HG02642 (cell line): ENCODE measurements around the gene MSX2.

Experiments
- ATAC-seq: cut with Tn5 transposase; IDR thresholded peaks from one replicate; pipeline ENCODE4 v1.9.1; 2021; ENCODE audit warnings: mild to moderate bottlenecking; ENCODE audit not compliant: unreplicated experiment, poor library complexity

Gene MSX2

GRCh38 chr5:174724484-174725260 is at the start of gene MSX2:
MSX2 (plus strand) TSS chr5:174724582; CDS start chr5:174724660, 78 bp downstream.
- no peak for ATAC-seq

- ATAC-seq: no peak
Observed at GRCh38 chr5:174675110-174675509, 49.3 kb upstream of the MSX2 start.

- ATAC-seq: no peak
Observed at GRCh38 chr5:174675916-174676315, 48.5 kb upstream of the MSX2 start.

- ATAC-seq: no peak
Observed at GRCh38 chr5:174678107-174678506, 46.3 kb upstream of the MSX2 start.

GRCh38 chr5:174680901-174681565 is 43.3 kb upstream of the MSX2 start:
- no peak for ATAC-seq

GRCh38 chr5:174687503-174687902 is 36.9 kb upstream of the MSX2 start:
- no peak for ATAC-seq

GRCh38 chr5:174688441-174689354 is 35.7 kb upstream of the MSX2 start:
- no peak for ATAC-seq

GRCh38 chr5:174690271-174690670 is 34.1 kb upstream of the MSX2 start:
- no peak for ATAC-seq

- no peak for ATAC-seq
Observed at GRCh38 chr5:174692381-174692780, 32.0 kb upstream of the MSX2 start.

- ATAC-seq: no peak
Observed at GRCh38 chr5:174692982-174693422, 31.4 kb upstream of the MSX2 start.

GRCh38 chr5:174693697-174694385 is 30.5 kb upstream of the MSX2 start:
- ATAC-seq: no peak

- no peak for ATAC-seq
Observed at GRCh38 chr5:174694611-174695010, 29.8 kb upstream of the MSX2 start.

GRCh38 chr5:174698156-174698555 is 26.2 kb upstream of the MSX2 start:
- no peak for ATAC-seq

GRCh38 chr5:174699131-174699530 is 25.3 kb upstream of the MSX2 start:
- no peak for ATAC-seq

- ATAC-seq: no peak
Observed at GRCh38 chr5:174706997-174707572, 17.3 kb upstream of the MSX2 start.

GRCh38 chr5:174707671-174708070 is 16.7 kb upstream of the MSX2 start:
- no peak for ATAC-seq

GRCh38 chr5:174708476-174709207 is 15.7 kb upstream of the MSX2 start:
- no peak for ATAC-seq

- no peak for ATAC-seq
Observed at GRCh38 chr5:174714751-174715150, 9.6 kb upstream of the MSX2 start.

GRCh38 chr5:174715804-174716203 is 8.6 kb upstream of the MSX2 start:
- no peak for ATAC-seq
